ENCODE results near the gene PARP9.

GRCh38 chr3:122493296-122493695, 70.8 kb downstream of the PARP9 start:
- TF ChIP-seq CTCF (IDR thresholded peaks at IDR 0.05) = no peak
- TF ChIP-seq EZH2phosphoT487 (IDR thresholded peaks at IDR 0.05) = no peak

Data from neural progenitor cell (in vitro differentiated cells).